ENCODE data around the gene TCN2. TPM values are rescaled to one million over a fixed set of nuclear protein-coding genes. Genes with fewer than 3 reads are reported as not detected.
A peak's percentile ranks its signal among the peaks of the same experiment; 100 is the strongest.

The TCN2 gene
- total RNA-seq, 1 donor, result 18.8 TPM

GRCh38 chr22:30569674-30570202, 37.2 kb upstream of the TCN2 start:
- DNase-seq (ENCODE audit: insufficient read length, low spot score, missing footprints), result peak; percentile 9
- Histone ChIP-seq H3K4me2 (ENCODE audit: insufficient read depth, low read length) (no peak overlapping the region), H3K9me3 (ENCODE audit: low read depth, low read length) (no peaks in the 10 kb centered on the region), H3K79me2 (ENCODE audit: insufficient read depth, low read length) (no peaks in the 10 kb centered on the region), H3K4me3 (ENCODE audit: insufficient read depth, low read length) (no peak overlapping the region), H3K27ac (ENCODE audit: low read depth, low read length) (no peak overlapping the region), H2AFZ (ENCODE audit: low read length) (no peak overlapping the region), H3K4me1 (ENCODE audit: insufficient read depth, low read length) (peaks cover 1% of the 10 kb centered on the region), H3K27me3 (ENCODE audit: insufficient read depth, low read length) (peaks cover 20% of the 10 kb centered on the region), H4K20me1 (ENCODE audit: insufficient read depth, low read length) (peaks cover 6% of the 10 kb centered on the region), H3K36me3 (ENCODE audit: insufficient read depth, low read length) (no peaks in the 10 kb centered on the region)
- TF ChIP-seq CTCF (IDR thresholded peaks at IDR 0.05; ENCODE audit: extremely low read depth, low read depth, low read length), result no peak

- TF ChIP-seq CTCF (IDR thresholded peaks at IDR 0.05; ENCODE audit: extremely low read depth, low read depth, low read length), result no peak
- no peaks in the 10 kb centered on the region for H3K79me2 ChIP-seq (ENCODE audit: insufficient read depth, low read length)
- H3K9me3 ChIP-seq (ENCODE audit: low read depth, low read length), result no peaks in the 10 kb centered on the region
- H2AFZ ChIP-seq (ENCODE audit: low read length), result no peak overlapping the region
- no peak overlapping the region for H3K27ac ChIP-seq (ENCODE audit: low read depth, low read length)
- H3K4me1 ChIP-seq (ENCODE audit: insufficient read depth, low read length), result peaks cover 14% of the 10 kb centered on the region
- peaks cover 20% of the 10 kb centered on the region for H3K27me3 ChIP-seq (ENCODE audit: insufficient read depth, low read length)
- H4K20me1 ChIP-seq (ENCODE audit: insufficient read depth, low read length), result peaks cover 11% of the 10 kb centered on the region
- no peak overlapping the region for H3K4me2 ChIP-seq (ENCODE audit: insufficient read depth, low read length)
- peaks cover 15% of the 10 kb centered on the region for H3K36me3 ChIP-seq (ENCODE audit: insufficient read depth, low read length)
- no peak overlapping the region for H3K4me3 ChIP-seq (ENCODE audit: insufficient read depth, low read length)
- peak; percentile 18 for DNase-seq (ENCODE audit: insufficient read length, low spot score, missing footprints)
Observed at GRCh38 chr22:30572210-30572609, 34.8 kb upstream of the TCN2 start.

- Histone ChIP-seq H3K79me2 (ENCODE audit: insufficient read depth, low read length) (no peaks in the 10 kb centered on the region), H3K27me3 (ENCODE audit: insufficient read depth, low read length) (peaks cover 20% of the 10 kb centered on the region), H3K27ac (ENCODE audit: low read depth, low read length) (no peak overlapping the region), H3K4me1 (ENCODE audit: insufficient read depth, low read length) (peaks cover 14% of the 10 kb centered on the region), H2AFZ (ENCODE audit: low read length) (no peak overlapping the region), H3K4me3 (ENCODE audit: insufficient read depth, low read length) (no peak overlapping the region), H3K36me3 (ENCODE audit: insufficient read depth, low read length) (peaks cover 22% of the 10 kb centered on the region), H3K4me2 (ENCODE audit: insufficient read depth, low read length) (no peak overlapping the region), H3K9me3 (ENCODE audit: low read depth, low read length) (no peaks in the 10 kb centered on the region), H4K20me1 (ENCODE audit: insufficient read depth, low read length) (peaks cover 11% of the 10 kb centered on the region)
- TF ChIP-seq CTCF (IDR thresholded peaks at IDR 0.05; ENCODE audit: extremely low read depth, low read depth, low read length), result no peak
- peak; percentile 86 for DNase-seq (ENCODE audit: insufficient read length, low spot score, missing footprints)
Observed at GRCh38 chr22:30572840-30573593, 34.0 kb upstream of the TCN2 start.

- Histone ChIP-seq H3K79me2 (ENCODE audit: insufficient read depth, low read length) (no peaks in the 10 kb centered on the region), H3K27me3 (ENCODE audit: insufficient read depth, low read length) (peaks cover 20% of the 10 kb centered on the region), H3K4me1 (ENCODE audit: insufficient read depth, low read length) (peaks cover 14% of the 10 kb centered on the region), H2AFZ (ENCODE audit: low read length) (no peak overlapping the region), H3K4me2 (ENCODE audit: insufficient read depth, low read length) (no peak overlapping the region), H3K27ac (ENCODE audit: low read depth, low read length) (no peak overlapping the region), H3K9me3 (ENCODE audit: low read depth, low read length) (no peaks in the 10 kb centered on the region), H3K36me3 (ENCODE audit: insufficient read depth, low read length) (peaks cover 27% of the 10 kb centered on the region), H3K4me3 (ENCODE audit: insufficient read depth, low read length) (no peak overlapping the region), H4K20me1 (ENCODE audit: insufficient read depth, low read length) (peaks cover 11% of the 10 kb centered on the region)
- peak; percentile 85 for DNase-seq (ENCODE audit: insufficient read length, low spot score, missing footprints)
- TF ChIP-seq CTCF (IDR thresholded peaks at IDR 0.05; ENCODE audit: extremely low read depth, low read depth, low read length), result no peak
Observed at GRCh38 chr22:30573594-30574094, 33.3 kb upstream of the TCN2 start.

Data from osteoblast (primary cell).